Retina (tissue), 1 donor: ENCODE results near the gene BTBD1.

Experiments used
- DNase-seq: peaks from one replicate; pipeline ENCODE4 v3.0.0-alpha.2; 2016

Gene BTBD1

GRCh38 chr15:83066734-83067637, at the start of gene BTBD1:
Gene BTBD1 (minus strand): TSS chr15:83067252. CDS start chr15:83067151, 101 bp downstream.
- peak; percentile 94 for DNase-seq

DNA sequence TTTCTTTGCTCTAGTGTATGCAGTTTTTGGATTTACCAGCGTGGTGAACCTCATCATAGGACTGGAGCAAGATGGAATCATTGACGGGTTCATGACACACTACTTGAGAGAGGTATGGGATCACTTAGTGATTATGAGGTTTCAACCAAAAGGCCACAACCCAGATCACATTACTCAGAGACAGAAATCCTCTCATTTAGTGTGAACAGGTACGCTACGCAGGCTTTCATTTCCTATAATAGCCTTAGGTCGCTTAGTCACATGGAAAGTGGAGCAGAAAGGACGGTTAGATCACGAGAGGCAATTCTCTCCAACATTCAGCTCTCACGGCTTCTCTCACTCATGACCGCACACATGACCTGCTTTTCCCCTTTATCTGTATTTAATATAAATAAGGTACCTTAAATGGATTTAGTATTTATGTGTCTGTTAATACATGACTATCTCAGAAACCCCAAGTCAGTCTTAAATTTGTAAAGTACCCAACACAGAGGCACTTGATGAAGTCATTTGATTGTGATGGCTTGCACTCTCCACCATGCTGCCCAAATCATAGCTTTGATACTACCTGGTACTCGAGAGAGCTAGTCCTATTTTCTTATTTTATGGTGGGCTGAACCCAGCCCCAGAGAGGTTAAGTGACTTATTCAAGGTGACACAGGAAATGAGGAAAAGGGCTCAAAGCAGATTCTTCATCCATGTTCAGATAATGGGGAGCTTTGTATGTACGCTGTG, 48.9 kb upstream of the BTBD1 start:
- DNase-seq: no peak

DNA sequence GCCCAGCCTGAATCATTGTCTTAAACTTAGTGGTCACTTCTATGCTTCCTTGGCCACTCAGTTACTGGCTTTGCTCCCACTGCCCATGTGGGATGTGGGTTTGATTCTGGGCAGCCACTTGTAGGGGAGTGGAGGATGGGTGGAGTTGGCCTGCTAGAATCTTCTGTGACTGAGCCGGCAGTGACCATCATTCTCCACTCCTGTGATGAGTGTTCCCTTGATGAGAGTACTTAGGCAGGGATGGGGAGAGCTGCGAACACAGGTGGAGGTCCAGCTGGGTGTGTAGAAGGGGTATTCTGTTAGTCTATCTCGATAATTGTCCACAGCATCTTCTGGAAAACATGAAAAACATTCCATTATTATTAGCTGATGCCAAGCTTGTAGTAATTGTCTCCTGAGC, 48.4 kb upstream of the BTBD1 start:
- no peak for DNase-seq

DNA sequence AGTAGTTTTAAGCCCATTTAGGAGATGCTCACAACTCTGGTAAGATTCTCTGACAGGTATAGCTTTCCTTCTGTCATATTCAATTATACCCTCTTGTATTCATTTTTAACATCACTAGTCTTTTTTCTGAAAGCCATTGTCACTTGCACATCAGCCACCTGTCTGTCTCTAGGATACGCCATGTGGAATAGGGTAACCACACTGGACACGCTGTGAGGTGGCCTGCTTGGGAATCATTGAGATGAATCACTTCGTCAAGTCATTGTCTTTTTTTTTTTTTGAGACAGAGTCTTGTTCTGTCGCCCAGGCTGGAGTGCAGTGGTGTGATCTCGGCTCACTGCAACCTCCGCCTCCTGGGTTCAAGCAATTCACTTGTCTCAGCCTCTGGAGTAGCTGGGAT, 47.8 kb upstream of the BTBD1 start:
- no peak for DNase-seq

DNA sequence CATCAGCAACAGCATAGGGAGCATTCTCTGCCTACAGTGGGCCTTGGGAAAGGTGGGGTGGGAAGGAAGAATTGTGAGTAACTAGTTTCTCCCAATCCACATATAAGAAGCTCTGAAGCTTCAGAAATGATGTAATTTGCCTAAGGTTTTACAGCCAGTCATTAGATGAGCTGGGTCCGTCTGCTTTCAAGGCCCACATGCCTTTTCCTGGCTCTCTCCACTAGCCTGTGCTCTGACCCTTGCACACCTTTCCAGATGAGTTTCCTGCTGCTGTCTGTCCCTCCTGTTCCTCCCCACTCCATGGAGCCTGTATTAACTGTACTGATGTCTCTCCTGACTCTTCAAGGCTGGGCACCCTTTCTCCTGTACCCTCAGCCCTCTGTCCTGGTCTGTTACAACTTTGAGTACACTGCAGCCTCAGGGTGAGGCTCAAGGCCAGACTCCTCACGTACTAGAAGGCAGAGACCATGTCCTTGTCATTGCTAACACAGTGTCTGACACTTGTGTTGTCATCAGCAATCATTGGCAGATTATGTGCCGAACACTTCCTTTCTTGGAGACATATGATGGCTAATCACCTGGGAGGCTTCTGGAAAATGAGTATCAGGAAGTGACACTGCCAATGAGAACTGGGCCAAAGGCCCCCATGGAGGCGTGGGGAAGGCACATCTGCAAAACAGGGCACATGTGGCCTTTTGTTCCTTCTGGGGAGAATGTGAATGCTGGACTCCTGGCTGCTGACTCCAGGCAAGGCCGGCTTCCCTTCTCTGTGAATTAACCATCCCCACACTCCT, 47.0 kb upstream of the BTBD1 start:
- no peak for DNase-seq

GRCh38 chr15:83112956-83113299, 45.9 kb upstream of the BTBD1 start:
- DNase-seq: no peak

GRCh38 chr15:83112233-83112955, 45.3 kb upstream of the BTBD1 start:
- DNase-seq: no peak

DNA sequence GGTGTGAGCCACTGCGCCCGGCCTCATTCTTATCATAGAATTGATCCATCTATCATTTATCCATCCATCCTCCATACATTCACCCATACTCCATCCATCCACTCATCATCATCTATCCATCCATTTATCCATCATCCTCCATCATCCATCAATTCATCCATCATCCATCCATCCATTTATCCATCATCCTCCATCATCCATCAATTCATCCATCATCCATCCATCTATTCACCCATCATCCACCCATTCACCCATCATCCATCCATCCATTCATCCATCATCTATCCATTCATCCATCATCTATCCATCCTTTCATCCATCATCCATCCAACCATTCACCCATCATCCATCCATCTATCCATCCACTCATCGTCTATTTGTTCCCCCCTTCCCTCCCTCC, 44.1 kb upstream of the BTBD1 start:
- DNase-seq: no peak

DNA sequence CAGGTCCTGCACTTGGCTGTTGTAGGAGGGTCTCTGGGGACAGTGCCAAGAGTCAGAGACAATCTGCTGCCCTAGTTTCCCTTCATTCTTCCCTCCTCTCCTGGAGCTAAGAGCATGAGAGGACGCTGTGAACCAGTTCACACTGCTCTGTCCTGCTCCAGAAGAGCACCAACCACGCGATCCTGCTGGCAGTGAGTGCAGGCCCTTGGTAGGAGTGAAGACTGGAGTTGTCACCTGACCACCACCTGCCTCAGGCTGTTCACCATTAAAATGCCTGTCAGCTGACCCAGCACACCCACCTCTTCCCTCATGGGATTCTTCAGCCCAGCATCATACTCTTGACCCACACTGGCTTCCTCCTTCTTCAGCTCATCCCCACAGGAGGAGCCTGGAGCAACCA, 43.3 kb upstream of the BTBD1 start:
- DNase-seq: no peak

- DNase-seq: no peak
Measured at GRCh38 chr15:83109532-83109931, 42.5 kb upstream of the BTBD1 start.

DNA sequence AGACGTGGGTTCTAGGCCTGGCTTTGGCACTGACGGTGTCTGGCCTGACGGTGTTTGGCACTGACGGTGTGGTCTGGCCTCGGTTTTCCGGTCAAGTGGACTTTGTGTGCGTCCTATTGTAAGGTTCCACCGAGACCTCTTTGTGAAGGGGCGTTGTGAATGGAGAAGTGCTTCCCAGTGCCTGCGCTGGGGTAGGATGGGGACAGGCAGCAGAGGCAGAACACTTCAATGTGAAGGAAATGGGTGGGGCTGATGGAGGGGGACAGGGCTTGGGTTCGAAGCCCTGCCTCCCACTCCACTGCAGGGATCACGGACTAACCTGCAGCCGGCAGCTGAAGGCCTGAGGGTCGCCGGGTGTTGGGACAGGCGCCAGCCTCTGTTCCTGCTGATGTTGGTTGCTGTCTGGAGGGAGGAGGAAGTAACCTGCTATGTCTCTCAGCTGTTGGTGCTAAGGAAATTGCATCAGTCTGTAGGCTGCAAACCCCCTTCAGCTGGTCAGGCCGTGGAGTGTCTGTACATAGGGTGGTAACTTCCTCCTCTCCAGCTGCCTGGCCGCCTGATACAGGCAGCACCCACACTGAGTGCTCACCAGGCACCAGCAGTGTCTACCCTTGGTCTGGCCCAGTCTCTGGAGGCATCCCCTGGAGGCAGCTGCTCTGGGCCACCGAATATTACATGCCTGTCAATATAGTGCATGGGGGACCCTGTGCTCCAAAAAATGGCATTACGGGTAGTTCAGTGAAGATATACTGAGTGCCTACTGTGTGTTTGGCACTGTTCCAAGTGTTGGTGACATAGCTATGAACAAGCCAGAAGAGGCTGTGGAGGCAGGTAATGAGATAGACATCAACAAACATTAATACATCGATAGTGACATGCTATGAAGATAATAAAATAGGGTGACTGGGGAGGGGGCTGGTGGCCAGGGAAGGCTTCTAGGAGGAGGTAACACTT, 41.5 kb upstream of the BTBD1 start:
- no peak for DNase-seq

DNA sequence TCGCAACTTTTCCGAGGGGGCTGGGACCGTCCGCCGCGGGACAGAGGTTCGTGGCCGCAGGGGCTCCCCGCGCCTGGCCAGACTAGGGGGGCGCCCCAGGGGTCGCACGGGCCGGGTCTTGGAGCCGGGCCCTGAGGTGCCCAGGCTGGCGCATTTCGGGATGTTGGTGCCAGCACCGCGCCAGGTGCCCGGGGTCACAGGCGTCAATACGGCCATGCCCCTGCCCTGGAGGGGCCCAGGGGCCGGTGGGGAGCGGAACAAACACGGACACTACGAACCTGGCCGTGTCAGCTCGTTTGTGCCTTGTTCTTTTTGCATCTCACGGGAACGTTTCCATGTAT, 40.8 kb upstream of the BTBD1 start:
- no peak for DNase-seq

GRCh38 chr15:83106994-83107840, 40.2 kb upstream of the BTBD1 start, which contains the start of gene TM6SF1:
Gene TM6SF1 (plus strand): TSS chr15:83107645. CDS start chr15:83107681, 36 bp downstream.
- DNase-seq: peak; percentile 50

DNA sequence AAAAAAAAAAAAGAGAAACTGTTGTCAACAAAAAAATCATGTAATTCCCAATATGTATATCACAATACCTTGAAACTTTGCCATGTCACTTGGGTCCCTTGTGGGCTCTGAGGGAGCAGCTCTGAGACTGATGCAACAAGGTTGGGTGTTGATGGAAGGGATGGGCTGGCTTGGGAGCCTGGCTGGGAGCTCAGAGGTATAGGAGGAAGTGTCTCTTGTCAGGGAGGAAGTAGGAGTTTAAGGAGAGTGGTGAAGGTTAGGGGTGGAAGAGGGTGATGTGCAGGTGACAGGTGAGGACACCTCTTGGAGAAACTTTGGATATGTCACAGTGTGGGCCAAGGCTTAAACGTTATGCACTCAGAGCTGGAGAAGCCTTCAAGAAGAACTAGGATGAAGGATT, 38.4 kb upstream of the BTBD1 start:
- DNase-seq: no peak

GRCh38 chr15:83104141-83104540, 37.1 kb upstream of the BTBD1 start:
- no peak for DNase-seq

- DNase-seq: no peak
Measured at GRCh38 chr15:83102346-83102745, 35.3 kb upstream of the BTBD1 start.

- no peak for DNase-seq
Measured at GRCh38 chr15:83100097-83100646, 33.1 kb upstream of the BTBD1 start.

DNA sequence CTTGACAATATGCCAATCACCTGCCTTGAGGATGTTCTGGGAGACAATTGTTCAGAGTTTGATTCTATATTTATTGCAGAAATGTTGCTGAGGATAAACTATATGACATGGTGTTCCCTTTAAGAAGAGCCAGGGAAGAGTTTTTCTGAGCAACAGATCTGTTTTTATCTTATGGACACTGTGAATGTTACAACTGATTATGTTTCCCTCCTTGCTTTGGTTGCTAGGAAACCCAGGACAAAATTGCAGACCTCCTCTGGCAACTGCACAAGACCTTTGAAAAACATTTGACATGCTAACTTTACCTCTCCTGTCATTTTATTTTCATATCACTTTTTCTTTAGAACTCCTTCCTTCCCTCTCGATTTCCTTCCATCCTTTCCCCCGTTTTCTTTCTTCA, 32.2 kb upstream of the BTBD1 start:
- no peak for DNase-seq

DNA sequence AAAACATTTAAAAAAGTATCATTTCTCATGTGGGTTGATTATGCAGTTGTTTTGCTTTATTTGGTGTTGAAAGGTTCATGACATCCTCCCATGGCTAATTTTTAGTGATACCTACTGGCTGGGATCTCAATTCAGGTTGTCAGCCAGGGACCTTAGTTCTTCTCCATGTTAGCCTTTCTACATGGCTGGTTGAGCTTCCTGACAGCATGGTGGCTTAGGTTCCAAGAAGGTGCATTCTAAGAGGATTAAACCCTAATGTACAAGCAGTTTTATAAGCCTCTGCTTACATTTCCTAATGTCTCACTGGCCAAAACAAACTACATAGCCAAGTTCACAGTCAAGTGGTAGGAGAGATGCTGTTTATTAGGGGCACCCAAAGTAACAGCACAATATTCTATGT, 31.0 kb upstream of the BTBD1 start:
- DNase-seq: no peak

- no peak for DNase-seq
Measured at GRCh38 chr15:83094583-83094982, 27.5 kb upstream of the BTBD1 start.
